Astrocyte of the cerebellum (primary cell): Measurements from ENCODE around the gene PTK7.
A peak's percentile ranks its signal among the peaks of the same experiment; 100 is the strongest.
"Not testable (repeated sequence)": the region's sequence is repeated elsewhere in the genome, so short reads cannot be mapped to it uniquely, and the experiment has no call there.

Source experiments
- DNase-seq: peaks from one replicate; pipeline ENCODE4 v3.0.0-alpha.2; 2011; ENCODE audit warnings: low read depth
- H3K4me3 ChIP-seq: 2 replicates; pipeline ENCODE4 v1.5.1; 2011; ENCODE audit warnings: mild to moderate bottlenecking, low read depth, low read length, moderate library complexity
- CTCF ChIP-seq: IDR thresholded peaks from 2 replicates; pipeline ENCODE4 v1.5.1; 2012; ENCODE audit warnings: low read length, low read depth, moderate library complexity, mild to moderate bottlenecking; ENCODE audit errors: missing control alignments
- in situ Hi-C: cut with HindIII; loops from 2 replicates; pipeline ENCODE4 v1.10.0; 2017; ENCODE audit warnings: low sequenced_read_pairs

Gene PTK7

GRCh38 chr6:43076464-43077332 is 584 bp downstream of the PTK7 start:
- H3K4me3 ChIP-seq = peak overlapping the region; percentile 94
- DNase-seq = no peak
- in situ Hi-C loops = no loop called here
- TF ChIP-seq CTCF = no peak

GRCh38 chr6:43077333-43077809 is 1.3 kb downstream of the PTK7 start:
- no peak for DNase-seq
- no peak for TF ChIP-seq CTCF
- peak overlapping the region; percentile 94 for H3K4me3 ChIP-seq
- in situ Hi-C loops = no loop called here

GRCh38 chr6:43077981-43078511 is 1.9 kb downstream of the PTK7 start:
- TF ChIP-seq CTCF = no peak
- peak overlapping the region; percentile 94 for H3K4me3 ChIP-seq
- no peak for DNase-seq
- in situ Hi-C loops = no loop called here

GRCh38 chr6:43078691-43079090 is 2.6 kb downstream of the PTK7 start:
- DNase-seq = no peak
- H3K4me3 ChIP-seq = no peak overlapping the region
- in situ Hi-C loops = no loop called here
- TF ChIP-seq CTCF = no peak

- in situ Hi-C loops = no loop called here
- no peak for DNase-seq
- TF ChIP-seq CTCF = no peak
- H3K4me3 ChIP-seq = no peak overlapping the region
These were observed 4.9 kb downstream of the PTK7 start for GRCh38 chr6:43081043-43081442.

GRCh38 chr6:43081922-43082321 is 5.8 kb downstream of the PTK7 start:
- H3K4me3 ChIP-seq, in situ Hi-C loops, DNase-seq: not testable (repeated sequence)
